A549 (cell line): Measurements from ENCODE around the gene BNIP1. TPM values are rescaled to one million over a fixed set of nuclear protein-coding genes. Genes with fewer than 3 reads are reported as not detected.

Experiments
- ATAC-seq, 2 experiments: fragments of 200-7000 bp in 1 of 2; fragments of >200 bp in 1 of 2; cut with Nextera tagmentation in 1 of 2; cut with Tn5 transposase in 1 of 2; 3 replicates each; pipeline versions ENCODE4 v1.8.0 to v1.9.1; 2018 to 2020; ENCODE audit warnings: mild to moderate bottlenecking in 1 of 2, moderate library complexity in 1 of 2
- CTCF ChIA-PET: fragments of 300-600 bp; sonication (Branson Sonifier 250); formaldehyde crosslinking; extraction: SDS; loops from one replicate; lab custom pipeline; 2021; ENCODE audit warnings: antibody characterized with exemption, inconsistent platforms; lab: Yijun Ruan, JAX
- POLR2A ChIA-PET: fragments of 350-600 bp; formaldehyde crosslinking; extraction: SDS; loops from one replicate; lab custom pipeline; 2021; ENCODE audit warnings: antibody characterized with exemption, inconsistent platforms; lab: Yijun Ruan, JAX
- DNase-seq, 2 experiments: peaks; one replicate each; pipeline versions ENCODE4 v3.0.0 to v3.0.0-alpha.2; 2011 to 2016; ENCODE audit warnings: low read depth in 1 of 2, low spot score in 1 of 2
- FAIRE-seq: peaks from 2 replicates; lab custom pipeline; 2011; peaks lifted over from hg19 to GRCh38; lab: Jason Lieb, UNC
- H3K27ac ChIP-seq, 2 experiments: fragments of >200 bp; sonication (Bioruptor Twin); formaldehyde crosslinking; 3 replicates each; pipeline ENCODE4 v1.5.1; 2016 to 2017
- H3K4me1 ChIP-seq: fragments of >200 bp; sonication (Bioruptor Twin); formaldehyde crosslinking; 3 replicates; pipeline ENCODE4 v1.6.1; 2016
- H3K4me2 ChIP-seq: fragments of >200 bp; sonication (Bioruptor Twin); formaldehyde crosslinking; 3 replicates; pipeline ENCODE4 v1.6.1; 2016
- H3K4me3 ChIP-seq: fragments of >200 bp; sonication (Bioruptor Twin); formaldehyde crosslinking; 3 replicates; pipeline ENCODE4 v1.5.1; 2016
- H3K9me3 ChIP-seq: fragments of >200 bp; sonication (Bioruptor Twin); formaldehyde crosslinking; 3 replicates; pipeline ENCODE4 v1.6.1; 2016
- BHLHE40 ChIP-seq: IDR thresholded peaks from 2 replicates; pipeline ENCODE4 v1.6.1; 2012; ENCODE audit warnings: low read depth, low read length, inconsistent platforms
- CHD2 ChIP-seq: fragments of 150-350 bp; IDR thresholded peaks from 2 replicates; pipeline ENCODE4 v1.6.1; 2014; ENCODE audit warnings: low read length; ENCODE audit not compliant: partially characterized antibody
- EHF ChIP-seq: fragments of 250-450 bp; sonication (Bioruptor Pico); IDR thresholded peaks from 2 replicates; pipeline ENCODE4 v1.5.0; 2020; ENCODE audit warnings: mild to moderate bottlenecking
- EP300 ChIP-seq, 2 experiments: fragments of >200 bp; sonication (Bioruptor Twin); formaldehyde crosslinking; IDR thresholded peaks; 2 replicates in 1 of 2; 3 replicates in 1 of 2; pipeline ENCODE4 v1.6.1; 2016 to 2017
- ESRRA ChIP-seq: fragments of 150-350 bp; IDR thresholded peaks from 2 replicates; pipeline ENCODE4 v1.6.1; 2014; ENCODE audit warnings: mild to moderate bottlenecking, low read length, borderline replicate concordance
- JUN ChIP-seq, 2 experiments: fragments of >200 bp; sonication (Bioruptor Twin); formaldehyde crosslinking; IDR thresholded peaks; 2 replicates in 1 of 2; 3 replicates in 1 of 2; pipeline ENCODE4 v1.6.1; 2016 to 2017
- JUNB ChIP-seq: fragments of >200 bp; sonication (Bioruptor Twin); formaldehyde crosslinking; IDR thresholded peaks from 2 replicates; pipeline ENCODE4 v1.6.1; 2016
- MAZ ChIP-seq: fragments of 150-350 bp; IDR thresholded peaks from 2 replicates; pipeline ENCODE4 v1.6.1; 2014; ENCODE audit warnings: antibody characterized with exemption, low read depth, low read length, borderline replicate concordance
- NPAS2 ChIP-seq: fragments of 250-450 bp; sonication (Bioruptor Pico); IDR thresholded peaks from 2 replicates; pipeline ENCODE4 v1.8.0; 2022; ENCODE audit warnings: mild to moderate bottlenecking, moderate library complexity, borderline replicate concordance
- RFX5 ChIP-seq: fragments of 450-650 bp; IDR thresholded peaks from 2 replicates; pipeline ENCODE4 v1.7.1; 2014; ENCODE audit warnings: antibody characterized with exemption, mild to moderate bottlenecking, moderate library complexity
- RNF2 ChIP-seq: fragments of 200-600 bp; sonication (generic); IDR thresholded peaks from 2 replicates; pipeline ENCODE4 v1.6.1; 2016; ENCODE audit warnings: low read depth, mild to moderate bottlenecking, antibody characterized with exemption, moderate library complexity, borderline replicate concordance
- SMC3 ChIP-seq: fragments of >200 bp; sonication (Bioruptor Twin); formaldehyde crosslinking; IDR thresholded peaks from 3 replicates; pipeline ENCODE4 v1.6.1; 2018; ENCODE audit warnings: inconsistent platforms
- SREBF2 ChIP-seq: fragments of 450-650 bp; IDR thresholded peaks from 2 replicates; pipeline ENCODE4 v1.6.1; 2014; ENCODE audit warnings: mild to moderate bottlenecking, moderate library complexity
- ZFP36 ChIP-seq: fragments of 450-650 bp; IDR thresholded peaks from 2 replicates; pipeline ENCODE4 v1.6.1; 2014; ENCODE audit warnings: borderline replicate concordance; ENCODE audit not compliant: partially characterized antibody
- ZNF302 ChIP-seq: fragments of 250-450 bp; sonication (Bioruptor Pico); IDR thresholded peaks from 2 replicates; pipeline ENCODE4 v1.9.0; 2021; ENCODE audit warnings: inconsistent platforms, mild to moderate bottlenecking, moderate library complexity
- WGBS: methylation state at CpG from one replicate; pipeline ENCODE4 v1.1.6; 2017; ENCODE audit errors: missing lambda C conversion rate; 5-methylcytosine and 5-hydroxymethylcytosine counted together
- polyA plus RNA-seq, 4 experiments: library from polyadenylated mRNA; depleted of rRNA in 3 of 4; stranded (reverse); fragments of >200 nt; fragmentation: RNase III in 1 of 4; extraction: RNeasy Plus Mini Kit Qiagen cat#74134 plus additional on column Dnase treatment in 1 of 4; gene quantifications; 2 replicates in 3 of 4; 3 replicates in 1 of 4; pipeline ENCODE4 v1.2.3, GENCODE V29; 2011 to 2017
- TF ChIP-seq, protein P1 (sequence below): fragments of 200-600 bp; sonication (generic); IDR thresholded peaks from 2 replicates; pipeline ENCODE4 v1.6.1; 2016; ENCODE audit warnings: antibody characterized with exemption, mild to moderate bottlenecking, moderate library complexity
- TF ChIP-seq, protein P2 (sequence below): IDR thresholded peaks from 2 replicates; pipeline ENCODE4 v1.6.1; 2012
- TF ChIP-seq, protein P3 (sequence below): fragments of 250-450 bp; sonication (Bioruptor Pico); IDR thresholded peaks from 2 replicates; pipeline ENCODE4 v1.5.0; 2021; ENCODE audit warnings: mild to moderate bottlenecking, moderate library complexity, borderline replicate concordance
- TF ChIP-seq, protein P4 (sequence below): fragments of >200 bp; sonication (Bioruptor Twin); formaldehyde crosslinking; IDR thresholded peaks from 3 replicates; pipeline ENCODE4 v1.5.1; 2016

The BNIP1 gene
- polyA plus RNA-seq, 2 of the 4 experiments (the other 2 are of a cell fraction): 15.8 to 26.7 TPM

DNA sequence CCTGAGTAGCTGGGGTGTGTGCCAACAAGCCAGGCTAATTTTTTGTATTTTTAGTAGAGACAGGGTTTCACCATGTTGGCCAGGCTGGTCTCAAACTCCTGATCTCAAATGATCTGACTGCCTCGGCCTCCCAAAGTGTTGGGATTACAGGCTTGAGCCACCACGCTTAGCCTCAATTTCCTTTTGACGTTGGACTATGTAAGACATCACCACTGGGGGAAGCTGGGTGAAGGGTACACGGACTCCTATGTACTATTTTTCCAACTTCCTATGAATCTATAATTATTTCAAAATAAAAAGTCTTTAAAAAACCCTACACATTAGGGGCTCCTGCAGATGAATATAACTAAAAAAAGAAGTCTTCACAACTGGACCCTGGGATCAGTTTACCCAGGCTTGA lies 46.7 kb downstream of the BNIP1 start:
- Histone ChIP-seq H3K4me2 (no peak overlapping the region), H3K27ac (no peak overlapping the region), H3K9me3 (no peaks in the 10 kb centered on the region), H3K4me3 (no peak overlapping the region), H3K4me1 (no peaks in the 10 kb centered on the region)
- FAIRE-seq: no peak
- POLR2A ChIA-PET: no interaction called here
- WGBS: 26% methylated on average over 4 of the region's 4 CpGs
- no peak for ATAC-seq
- TF ChIP-seq, protein P1, sequence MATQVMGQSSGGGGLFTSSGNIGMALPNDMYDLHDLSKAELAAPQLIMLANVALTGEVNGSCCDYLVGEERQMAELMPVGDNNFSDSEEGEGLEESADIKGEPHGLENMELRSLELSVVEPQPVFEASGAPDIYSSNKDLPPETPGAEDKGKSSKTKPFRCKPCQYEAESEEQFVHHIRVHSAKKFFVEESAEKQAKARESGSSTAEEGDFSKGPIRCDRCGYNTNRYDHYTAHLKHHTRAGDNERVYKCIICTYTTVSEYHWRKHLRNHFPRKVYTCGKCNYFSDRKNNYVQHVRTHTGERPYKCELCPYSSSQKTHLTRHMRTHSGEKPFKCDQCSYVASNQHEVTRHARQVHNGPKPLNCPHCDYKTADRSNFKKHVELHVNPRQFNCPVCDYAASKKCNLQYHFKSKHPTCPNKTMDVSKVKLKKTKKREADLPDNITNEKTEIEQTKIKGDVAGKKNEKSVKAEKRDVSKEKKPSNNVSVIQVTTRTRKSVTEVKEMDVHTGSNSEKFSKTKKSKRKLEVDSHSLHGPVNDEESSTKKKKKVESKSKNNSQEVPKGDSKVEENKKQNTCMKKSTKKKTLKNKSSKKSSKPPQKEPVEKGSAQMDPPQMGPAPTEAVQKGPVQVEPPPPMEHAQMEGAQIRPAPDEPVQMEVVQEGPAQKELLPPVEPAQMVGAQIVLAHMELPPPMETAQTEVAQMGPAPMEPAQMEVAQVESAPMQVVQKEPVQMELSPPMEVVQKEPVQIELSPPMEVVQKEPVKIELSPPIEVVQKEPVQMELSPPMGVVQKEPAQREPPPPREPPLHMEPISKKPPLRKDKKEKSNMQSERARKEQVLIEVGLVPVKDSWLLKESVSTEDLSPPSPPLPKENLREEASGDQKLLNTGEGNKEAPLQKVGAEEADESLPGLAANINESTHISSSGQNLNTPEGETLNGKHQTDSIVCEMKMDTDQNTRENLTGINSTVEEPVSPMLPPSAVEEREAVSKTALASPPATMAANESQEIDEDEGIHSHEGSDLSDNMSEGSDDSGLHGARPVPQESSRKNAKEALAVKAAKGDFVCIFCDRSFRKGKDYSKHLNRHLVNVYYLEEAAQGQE: no peak
- TF ChIP-seq MAZ (no peak), RFX5 (no peak), NPAS2 (CRISPR knock-in tag) (no peak), RNF2 (no peak), ZNF302 (CRISPR knock-in tag) (no peak), ZFP36 (no peak), ESRRA (no peak), SMC3 (no peak), SREBF2 (no peak), CHD2 (no peak), EHF (CRISPR knock-in tag) (no peak), BHLHE40 (no peak), JUN (IDR thresholded peaks at IDR 0.05) (no peak), EP300 (IDR thresholded peaks at IDR 0.05) (no peak), JUNB (no peak)
- TF ChIP-seq, protein P2, sequence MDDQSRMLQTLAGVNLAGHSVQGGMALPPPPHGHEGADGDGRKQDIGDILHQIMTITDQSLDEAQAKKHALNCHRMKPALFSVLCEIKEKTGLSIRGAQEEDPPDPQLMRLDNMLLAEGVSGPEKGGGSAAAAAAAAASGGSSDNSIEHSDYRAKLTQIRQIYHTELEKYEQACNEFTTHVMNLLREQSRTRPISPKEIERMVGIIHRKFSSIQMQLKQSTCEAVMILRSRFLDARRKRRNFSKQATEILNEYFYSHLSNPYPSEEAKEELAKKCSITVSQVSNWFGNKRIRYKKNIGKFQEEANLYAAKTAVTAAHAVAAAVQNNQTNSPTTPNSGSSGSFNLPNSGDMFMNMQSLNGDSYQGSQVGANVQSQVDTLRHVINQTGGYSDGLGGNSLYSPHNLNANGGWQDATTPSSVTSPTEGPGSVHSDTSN: no peak
- TF ChIP-seq, protein P3, sequence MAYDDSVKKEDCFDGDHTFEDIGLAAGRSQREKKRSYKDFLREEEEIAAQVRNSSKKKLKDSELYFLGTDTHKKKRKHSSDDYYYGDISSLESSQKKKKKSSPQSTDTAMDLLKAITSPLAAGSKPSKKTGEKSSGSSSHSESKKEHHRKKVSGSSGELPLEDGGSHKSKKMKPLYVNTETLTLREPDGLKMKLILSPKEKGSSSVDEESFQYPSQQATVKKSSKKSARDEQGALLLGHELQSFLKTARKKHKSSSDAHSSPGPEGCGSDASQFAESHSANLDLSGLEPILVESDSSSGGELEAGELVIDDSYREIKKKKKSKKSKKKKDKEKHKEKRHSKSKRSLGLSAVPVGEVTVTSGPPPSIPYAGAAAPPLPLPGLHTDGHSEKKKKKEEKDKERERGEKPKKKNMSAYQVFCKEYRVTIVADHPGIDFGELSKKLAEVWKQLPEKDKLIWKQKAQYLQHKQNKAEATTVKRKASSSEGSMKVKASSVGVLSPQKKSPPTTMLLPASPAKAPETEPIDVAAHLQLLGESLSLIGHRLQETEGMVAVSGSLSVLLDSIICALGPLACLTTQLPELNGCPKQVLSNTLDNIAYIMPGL (CRISPR knock-in tag): no peak
- TF ChIP-seq, protein P4, sequence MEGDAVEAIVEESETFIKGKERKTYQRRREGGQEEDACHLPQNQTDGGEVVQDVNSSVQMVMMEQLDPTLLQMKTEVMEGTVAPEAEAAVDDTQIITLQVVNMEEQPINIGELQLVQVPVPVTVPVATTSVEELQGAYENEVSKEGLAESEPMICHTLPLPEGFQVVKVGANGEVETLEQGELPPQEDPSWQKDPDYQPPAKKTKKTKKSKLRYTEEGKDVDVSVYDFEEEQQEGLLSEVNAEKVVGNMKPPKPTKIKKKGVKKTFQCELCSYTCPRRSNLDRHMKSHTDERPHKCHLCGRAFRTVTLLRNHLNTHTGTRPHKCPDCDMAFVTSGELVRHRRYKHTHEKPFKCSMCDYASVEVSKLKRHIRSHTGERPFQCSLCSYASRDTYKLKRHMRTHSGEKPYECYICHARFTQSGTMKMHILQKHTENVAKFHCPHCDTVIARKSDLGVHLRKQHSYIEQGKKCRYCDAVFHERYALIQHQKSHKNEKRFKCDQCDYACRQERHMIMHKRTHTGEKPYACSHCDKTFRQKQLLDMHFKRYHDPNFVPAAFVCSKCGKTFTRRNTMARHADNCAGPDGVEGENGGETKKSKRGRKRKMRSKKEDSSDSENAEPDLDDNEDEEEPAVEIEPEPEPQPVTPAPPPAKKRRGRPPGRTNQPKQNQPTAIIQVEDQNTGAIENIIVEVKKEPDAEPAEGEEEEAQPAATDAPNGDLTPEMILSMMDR: no peak
- TF ChIP-seq, all 56 proteins: peak for 0
- CTCF ChIA-PET: interaction anchor here (1.2 to 1.4 kb wide), 2 partner anchors 11 to 28 kb away, joined by 3 read pairs; no protein-coding TSS in a partner anchor
- no peak for DNase-seq
